HG03439 (cell line): ENCODE measurements around the gene OR6K2.

Experiments
- ATAC-seq: cut with Tn5 transposase; IDR thresholded peaks from one replicate; pipeline ENCODE4 v1.9.1; 2021; ENCODE audit warnings: mild to moderate bottlenecking, moderate library complexity; ENCODE audit not compliant: unreplicated experiment

OR6K2 gene

GRCh38 chr1:158686111-158687009 is 14.1 kb downstream of the OR6K2 start, which contains the start of gene SPTA1:
Gene SPTA1 (minus strand): TSS chr1:158686715. CDS start chr1:158686517, 198 bp downstream.
- no peak for ATAC-seq

- ATAC-seq = no peak
Observed at GRCh38 chr1:158685085-158685484, 15.4 kb downstream of the OR6K2 start.

- ATAC-seq = no peak
Observed at GRCh38 chr1:158681606-158682005, 18.8 kb downstream of the OR6K2 start.

- ATAC-seq = no peak
Observed at GRCh38 chr1:158679289-158679688, 21.2 kb downstream of the OR6K2 start.

GRCh38 chr1:158675563-158676323 is 24.7 kb downstream of the OR6K2 start:
- no peak for ATAC-seq

GRCh38 chr1:158674302-158674701 is 26.1 kb downstream of the OR6K2 start:
- ATAC-seq = no peak

- ATAC-seq = no peak
Observed at GRCh38 chr1:158666037-158666436, 34.4 kb downstream of the OR6K2 start.

- ATAC-seq = no peak
Observed at GRCh38 chr1:158654571-158654970, 45.9 kb downstream of the OR6K2 start.

- no peak for ATAC-seq
Observed at GRCh38 chr1:158654086-158654485, 46.4 kb downstream of the OR6K2 start.

- no peak for ATAC-seq
Observed at GRCh38 chr1:158652721-158653334, 47.6 kb downstream of the OR6K2 start.
